HCT116 (cell line): ENCODE measurements around the gene ST7L.

Experiments used
- CEBPB ChIP-seq: IDR thresholded peaks from 2 replicates; pipeline ENCODE4 v1.6.1; 2012; ENCODE audit warnings: low read depth
- ELF1 ChIP-seq: IDR thresholded peaks from 2 replicates; pipeline ENCODE4 v1.6.1; 2012; ENCODE audit warnings: low read depth, borderline replicate concordance
- EZH2 ChIP-seq: fragments of 200-600 bp; sonication (generic); IDR thresholded peaks from 2 replicates; pipeline ENCODE4 v1.6.1; 2017; ENCODE audit warnings: antibody characterized with exemption, mixed run types
- EZH2phosphoT487 ChIP-seq: fragments of 200-600 bp; IDR thresholded peaks from 2 replicates; pipeline ENCODE4 v1.6.1; 2018; ENCODE audit warnings: antibody characterized with exemption, borderline replicate concordance
- FOSL1 ChIP-seq: IDR thresholded peaks from 2 replicates; pipeline ENCODE4 v1.6.1; 2012; ENCODE audit warnings: low read depth
- POLR2A ChIP-seq: IDR thresholded peaks from 2 replicates; pipeline ENCODE4 v1.7.0; 2011; ENCODE audit warnings: borderline replicate concordance; ENCODE audit not compliant: insufficient read depth, insufficient read length; ENCODE audit errors: extremely low read depth
- POLR2AphosphoS5 ChIP-seq: IDR thresholded peaks from 2 replicates; pipeline ENCODE4 v1.6.1; 2011; ENCODE audit warnings: mild to moderate bottlenecking, low read depth, low read length, moderate library complexity
- SP1 ChIP-seq: IDR thresholded peaks from 2 replicates; pipeline ENCODE4 v1.6.1; 2012; ENCODE audit warnings: low read depth
- ZFX ChIP-seq: fragments of 450-650 bp; IDR thresholded peaks from 2 replicates; pipeline ENCODE4 v1.6.1; 2017
- ZNF274 ChIP-seq: fragments of 200-500 bp; sonication (Bioruptor generic); IDR thresholded peaks from 2 replicates; pipeline ENCODE4 v1.6.1; 2014; ENCODE audit warnings: mild to moderate bottlenecking, low read depth, low read length, inconsistent platforms
- TF ChIP-seq, protein P1 (sequence below): IDR thresholded peaks from 2 replicates; pipeline ENCODE4 v1.6.1; 2011; ENCODE audit warnings: mild to moderate bottlenecking, low read length, moderate library complexity; ENCODE audit not compliant: insufficient replicate concordance; ENCODE audit errors: extremely low read depth
- TF ChIP-seq, protein P2 (sequence below): IDR thresholded peaks from 2 replicates; pipeline ENCODE4 v1.6.1; 2012; ENCODE audit warnings: low read depth
- TF ChIP-seq, protein P3 (sequence below), 3 experiments: fragments of 200-600 bp in 1 of 3; sonication (generic) in 1 of 3; IDR thresholded peaks in 2 of 3; conservative IDR thresholded peaks in 1 of 3; 2 replicates each; pipeline ENCODE4 v1.5.1; 2012 to 2017; ENCODE audit warnings: low read depth in 2 of 3, low read length in 2 of 3, antibody characterized with exemption in 1 of 3, borderline replicate concordance in 1 of 3, control low read depth in 1 of 3, mild to moderate bottlenecking in 1 of 3, mixed read lengths in 1 of 3, mixed run types in 1 of 3, moderate library complexity in 1 of 3; ENCODE audit not compliant: insufficient read depth in 1 of 3
- TF ChIP-seq, protein P4 (sequence below): IDR thresholded peaks from 2 replicates; pipeline ENCODE4 v1.6.1; 2012

DNA sequence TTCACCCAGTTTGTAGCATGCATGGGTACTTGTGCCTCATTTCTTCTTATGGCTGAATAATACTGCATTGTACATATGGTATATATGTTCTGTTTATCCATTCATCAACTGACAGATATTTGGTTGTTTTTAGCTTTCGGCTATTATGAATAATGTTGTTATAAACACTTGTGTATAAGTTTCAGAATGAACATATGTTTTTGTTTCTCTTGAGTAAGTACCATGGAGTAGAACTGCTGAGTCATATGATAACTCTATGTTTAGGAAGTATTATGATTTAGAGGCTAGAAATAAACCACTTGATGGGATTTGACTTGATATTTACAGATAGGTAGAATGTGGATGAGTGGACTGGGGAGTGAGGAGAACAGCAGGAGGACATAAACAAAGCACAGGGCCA lies 61.6 kb downstream of the ST7L start:
- TF ChIP-seq POLR2AphosphoS5 (no peak), EZH2 (no peak), ELF1 (no peak), EZH2phosphoT487 (no peak), POLR2A (no peak), SP1 (no peak), ZFX (no peak), ZNF274 (no peak), CEBPB (no peak), FOSL1 (no peak)
- TF ChIP-seq, protein P1, sequence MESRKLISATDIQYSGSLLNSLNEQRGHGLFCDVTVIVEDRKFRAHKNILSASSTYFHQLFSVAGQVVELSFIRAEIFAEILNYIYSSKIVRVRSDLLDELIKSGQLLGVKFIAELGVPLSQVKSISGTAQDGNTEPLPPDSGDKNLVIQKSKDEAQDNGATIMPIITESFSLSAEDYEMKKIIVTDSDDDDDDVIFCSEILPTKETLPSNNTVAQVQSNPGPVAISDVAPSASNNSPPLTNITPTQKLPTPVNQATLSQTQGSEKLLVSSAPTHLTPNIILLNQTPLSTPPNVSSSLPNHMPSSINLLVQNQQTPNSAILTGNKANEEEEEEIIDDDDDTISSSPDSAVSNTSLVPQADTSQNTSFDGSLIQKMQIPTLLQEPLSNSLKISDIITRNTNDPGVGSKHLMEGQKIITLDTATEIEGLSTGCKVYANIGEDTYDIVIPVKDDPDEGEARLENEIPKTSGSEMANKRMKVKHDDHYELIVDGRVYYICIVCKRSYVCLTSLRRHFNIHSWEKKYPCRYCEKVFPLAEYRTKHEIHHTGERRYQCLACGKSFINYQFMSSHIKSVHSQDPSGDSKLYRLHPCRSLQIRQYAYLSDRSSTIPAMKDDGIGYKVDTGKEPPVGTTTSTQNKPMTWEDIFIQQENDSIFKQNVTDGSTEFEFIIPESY = no peak
- TF ChIP-seq, protein P2, sequence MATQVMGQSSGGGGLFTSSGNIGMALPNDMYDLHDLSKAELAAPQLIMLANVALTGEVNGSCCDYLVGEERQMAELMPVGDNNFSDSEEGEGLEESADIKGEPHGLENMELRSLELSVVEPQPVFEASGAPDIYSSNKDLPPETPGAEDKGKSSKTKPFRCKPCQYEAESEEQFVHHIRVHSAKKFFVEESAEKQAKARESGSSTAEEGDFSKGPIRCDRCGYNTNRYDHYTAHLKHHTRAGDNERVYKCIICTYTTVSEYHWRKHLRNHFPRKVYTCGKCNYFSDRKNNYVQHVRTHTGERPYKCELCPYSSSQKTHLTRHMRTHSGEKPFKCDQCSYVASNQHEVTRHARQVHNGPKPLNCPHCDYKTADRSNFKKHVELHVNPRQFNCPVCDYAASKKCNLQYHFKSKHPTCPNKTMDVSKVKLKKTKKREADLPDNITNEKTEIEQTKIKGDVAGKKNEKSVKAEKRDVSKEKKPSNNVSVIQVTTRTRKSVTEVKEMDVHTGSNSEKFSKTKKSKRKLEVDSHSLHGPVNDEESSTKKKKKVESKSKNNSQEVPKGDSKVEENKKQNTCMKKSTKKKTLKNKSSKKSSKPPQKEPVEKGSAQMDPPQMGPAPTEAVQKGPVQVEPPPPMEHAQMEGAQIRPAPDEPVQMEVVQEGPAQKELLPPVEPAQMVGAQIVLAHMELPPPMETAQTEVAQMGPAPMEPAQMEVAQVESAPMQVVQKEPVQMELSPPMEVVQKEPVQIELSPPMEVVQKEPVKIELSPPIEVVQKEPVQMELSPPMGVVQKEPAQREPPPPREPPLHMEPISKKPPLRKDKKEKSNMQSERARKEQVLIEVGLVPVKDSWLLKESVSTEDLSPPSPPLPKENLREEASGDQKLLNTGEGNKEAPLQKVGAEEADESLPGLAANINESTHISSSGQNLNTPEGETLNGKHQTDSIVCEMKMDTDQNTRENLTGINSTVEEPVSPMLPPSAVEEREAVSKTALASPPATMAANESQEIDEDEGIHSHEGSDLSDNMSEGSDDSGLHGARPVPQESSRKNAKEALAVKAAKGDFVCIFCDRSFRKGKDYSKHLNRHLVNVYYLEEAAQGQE = no peak
- TF ChIP-seq, protein P3, sequence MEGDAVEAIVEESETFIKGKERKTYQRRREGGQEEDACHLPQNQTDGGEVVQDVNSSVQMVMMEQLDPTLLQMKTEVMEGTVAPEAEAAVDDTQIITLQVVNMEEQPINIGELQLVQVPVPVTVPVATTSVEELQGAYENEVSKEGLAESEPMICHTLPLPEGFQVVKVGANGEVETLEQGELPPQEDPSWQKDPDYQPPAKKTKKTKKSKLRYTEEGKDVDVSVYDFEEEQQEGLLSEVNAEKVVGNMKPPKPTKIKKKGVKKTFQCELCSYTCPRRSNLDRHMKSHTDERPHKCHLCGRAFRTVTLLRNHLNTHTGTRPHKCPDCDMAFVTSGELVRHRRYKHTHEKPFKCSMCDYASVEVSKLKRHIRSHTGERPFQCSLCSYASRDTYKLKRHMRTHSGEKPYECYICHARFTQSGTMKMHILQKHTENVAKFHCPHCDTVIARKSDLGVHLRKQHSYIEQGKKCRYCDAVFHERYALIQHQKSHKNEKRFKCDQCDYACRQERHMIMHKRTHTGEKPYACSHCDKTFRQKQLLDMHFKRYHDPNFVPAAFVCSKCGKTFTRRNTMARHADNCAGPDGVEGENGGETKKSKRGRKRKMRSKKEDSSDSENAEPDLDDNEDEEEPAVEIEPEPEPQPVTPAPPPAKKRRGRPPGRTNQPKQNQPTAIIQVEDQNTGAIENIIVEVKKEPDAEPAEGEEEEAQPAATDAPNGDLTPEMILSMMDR (IDR thresholded peaks at IDR 0.05 in 2 of 3, conservative IDR thresholded peaks at IDR 0.05 in 1 of 3; ENCODE audit: borderline replicate concordance in 1 of 3, insufficient read depth in 1 of 3, low read depth in 2 of 3, low read length in 2 of 3) = no peak
- TF ChIP-seq, protein P4, sequence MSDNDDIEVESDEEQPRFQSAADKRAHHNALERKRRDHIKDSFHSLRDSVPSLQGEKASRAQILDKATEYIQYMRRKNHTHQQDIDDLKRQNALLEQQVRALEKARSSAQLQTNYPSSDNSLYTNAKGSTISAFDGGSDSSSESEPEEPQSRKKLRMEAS = no peak
